ENCODE measurements around the gene MED29. TPM values are rescaled to one million over a fixed set of nuclear protein-coding genes. Genes with fewer than 3 reads are reported as not detected.

The MED29 gene
- total and polyA plus RNA-seq, 5 donors from 2014 or later: 53.6 to 65.6 (median 59.5) TPM

GRCh38 chr19:39397360-39398296 is 6.5 kb downstream of the MED29 start:
- Mint-ChIP-seq H3K4me3 (peak overlapping the region; percentile 75 to 94 (median 78)), H3K27ac (peak overlapping the region; percentile 95 to 98 (median 98)), H3K4me1 (peaks cover 8 to 69% (median 40%) of the 10 kb centered on the region in 4 donors), H3K9me3 (no peaks in the 10 kb centered on the region), H3K36me3 (peaks cover 23% of the 10 kb centered on the region), H3K27me3 (peaks cover 8% of the 10 kb centered on the region)
- Histone ChIP-seq H3K4me1 (ENCODE audit: control insufficient read depth, insufficient read depth, low read length, poor library complexity, severe bottlenecking) (peaks cover 48% of the 10 kb centered on the region), H3K27me3 (ENCODE audit: control insufficient read depth, insufficient read depth, low read length) (no peaks in the 10 kb centered on the region), H3K27ac (ENCODE audit: insufficient read depth, low read length, poor library complexity, severe bottlenecking) (peak overlapping the region; percentile 83), H3K9me3 (ENCODE audit: control insufficient read depth in 2 of 2, low read length in 2 of 2) (no peaks in the 10 kb centered on the region), H3K36me3 (ENCODE audit: control insufficient read depth, insufficient read depth, low read length) (peaks cover 22% of the 10 kb centered on the region), H3K4me3 (ENCODE audit: low read depth, low read length) (peak overlapping the region; percentile 61)
- ATAC-seq (ENCODE audit: low read depth in 2 of 2) (peak; percentile 56 to 57), DNase-seq (peak; percentile 84 to 94 (median 92))

- no peaks in the 10 kb centered on the region for H3K9me3 Mint-ChIP-seq
- H3K27me3 ChIP-seq (ENCODE audit: control insufficient read depth, insufficient read depth, low read length): no peaks in the 10 kb centered on the region
- H3K4me1 ChIP-seq (ENCODE audit: control insufficient read depth, insufficient read depth, low read length, poor library complexity, severe bottlenecking): peaks cover 56% of the 10 kb centered on the region
- peak in 1 of 3 donors; percentile 75 for DNase-seq
- H3K27me3 Mint-ChIP-seq: peaks cover 8% of the 10 kb centered on the region
- H3K27ac Mint-ChIP-seq: peak overlapping the region; percentile 95 to 98 (median 98)
- H3K4me3 ChIP-seq (ENCODE audit: low read depth, low read length): no peak overlapping the region
- H3K4me3 Mint-ChIP-seq: peak overlapping the region in 3 of 4 donors; percentile 76 to 94 (median 79)
- H3K4me1 Mint-ChIP-seq: peaks cover 8 to 70% (median 39%) of the 10 kb centered on the region in 4 donors
- H3K36me3 Mint-ChIP-seq: peaks cover 21% of the 10 kb centered on the region
- H3K36me3 ChIP-seq (ENCODE audit: control insufficient read depth, insufficient read depth, low read length): peaks cover 21% of the 10 kb centered on the region
- H3K27ac ChIP-seq (ENCODE audit: insufficient read depth, low read length, poor library complexity, severe bottlenecking): peak overlapping the region; percentile 83
- ATAC-seq (ENCODE audit: low read depth in 2 of 2): no peak
- no peaks in the 10 kb centered on the region for H3K9me3 ChIP-seq (ENCODE audit: control insufficient read depth in 2 of 2, low read length in 2 of 2)
Measured at GRCh38 chr19:39398297-39398864, 7.2 kb downstream of the MED29 start.

- H3K27me3 Mint-ChIP-seq: peaks cover 8% of the 10 kb centered on the region
- H3K4me3 Mint-ChIP-seq: peak overlapping the region in 2 of 4 donors; percentile 26 to 83
- Histone ChIP-seq H3K36me3 (ENCODE audit: control insufficient read depth, insufficient read depth, low read length) (peaks cover 11% of the 10 kb centered on the region), H3K4me1 (ENCODE audit: control insufficient read depth, insufficient read depth, low read length, poor library complexity, severe bottlenecking) (peaks cover 67% of the 10 kb centered on the region), H3K27me3 (ENCODE audit: control insufficient read depth, insufficient read depth, low read length) (no peaks in the 10 kb centered on the region), H3K27ac (ENCODE audit: insufficient read depth, low read length, poor library complexity, severe bottlenecking) (peak overlapping the region; percentile 18), H3K9me3 (ENCODE audit: control insufficient read depth in 2 of 2, low read length in 2 of 2) (no peaks in the 10 kb centered on the region), H3K4me3 (ENCODE audit: low read depth, low read length) (no peak overlapping the region)
- no peaks in the 10 kb centered on the region for H3K9me3 Mint-ChIP-seq
- peak overlapping the region; percentile 45 to 99 (median 93) for H3K27ac Mint-ChIP-seq
- no peak for DNase-seq
- H3K36me3 Mint-ChIP-seq: peaks cover 14% of the 10 kb centered on the region
- no peak for ATAC-seq (ENCODE audit: low read depth in 2 of 2)
- peaks cover 8 to 73% (median 39%) of the 10 kb centered on the region in 4 donors for H3K4me1 Mint-ChIP-seq
Measured at GRCh38 chr19:39399668-39400050, 8.5 kb downstream of the MED29 start.

GRCh38 chr19:39400061-39400460 is 8.9 kb downstream of the MED29 start:
- Histone ChIP-seq H3K27ac (ENCODE audit: insufficient read depth, low read length, poor library complexity, severe bottlenecking) (peak overlapping the region; percentile 100), H3K4me3 (ENCODE audit: low read depth, low read length) (no peak overlapping the region), H3K9me3 (ENCODE audit: control insufficient read depth in 2 of 2, low read length in 2 of 2) (no peaks in the 10 kb centered on the region), H3K27me3 (ENCODE audit: control insufficient read depth, insufficient read depth, low read length) (no peaks in the 10 kb centered on the region), H3K36me3 (ENCODE audit: control insufficient read depth, insufficient read depth, low read length) (peaks cover 7% of the 10 kb centered on the region), H3K4me1 (ENCODE audit: control insufficient read depth, insufficient read depth, low read length, poor library complexity, severe bottlenecking) (peaks cover 71% of the 10 kb centered on the region)
- H3K27me3 Mint-ChIP-seq: peaks cover 8% of the 10 kb centered on the region
- peaks cover 8 to 76% (median 41%) of the 10 kb centered on the region in 4 donors for H3K4me1 Mint-ChIP-seq
- no peak for ATAC-seq (ENCODE audit: low read depth in 2 of 2)
- no peak for DNase-seq
- peak overlapping the region in 1 of 4 donors; percentile 83 for H3K4me3 Mint-ChIP-seq
- peaks cover 12% of the 10 kb centered on the region for H3K36me3 Mint-ChIP-seq
- H3K27ac Mint-ChIP-seq: peak overlapping the region; percentile 45 to 99 (median 93)
- no peaks in the 10 kb centered on the region for H3K9me3 Mint-ChIP-seq

- Histone ChIP-seq H3K27ac (ENCODE audit: insufficient read depth, low read length, poor library complexity, severe bottlenecking) (peak overlapping the region; percentile 100), H3K4me3 (ENCODE audit: low read depth, low read length) (peak overlapping the region; percentile 49), H3K27me3 (ENCODE audit: control insufficient read depth, insufficient read depth, low read length) (no peaks in the 10 kb centered on the region), H3K4me1 (ENCODE audit: control insufficient read depth, insufficient read depth, low read length, poor library complexity, severe bottlenecking) (peaks cover 82% of the 10 kb centered on the region), H3K9me3 (ENCODE audit: control insufficient read depth in 2 of 2, low read length in 2 of 2) (no peaks in the 10 kb centered on the region), H3K36me3 (ENCODE audit: control insufficient read depth, insufficient read depth, low read length) (peaks cover 3% of the 10 kb centered on the region)
- no peak for DNase-seq
- H3K9me3 Mint-ChIP-seq: no peaks in the 10 kb centered on the region
- H3K27me3 Mint-ChIP-seq: peaks cover 8% of the 10 kb centered on the region
- peak overlapping the region; percentile 95 to 99 (median 96) for H3K4me3 Mint-ChIP-seq
- H3K36me3 Mint-ChIP-seq: peaks cover 10% of the 10 kb centered on the region
- peak overlapping the region; percentile 93 to 100 (median 99) for H3K27ac Mint-ChIP-seq
- H3K4me1 Mint-ChIP-seq: peaks cover 8 to 79% (median 44%) of the 10 kb centered on the region in 4 donors
- ATAC-seq (ENCODE audit: low read depth in 2 of 2): peak; percentile 0 to 1
Measured at GRCh38 chr19:39401070-39401548, 9.9 kb downstream of the MED29 start.

- peaks cover 9% of the 10 kb centered on the region for H3K27me3 Mint-ChIP-seq
- Histone ChIP-seq H3K27ac (ENCODE audit: insufficient read depth, low read length, poor library complexity, severe bottlenecking) (peak overlapping the region; percentile 100), H3K36me3 (ENCODE audit: control insufficient read depth, insufficient read depth, low read length) (peaks cover 3% of the 10 kb centered on the region), H3K4me1 (ENCODE audit: control insufficient read depth, insufficient read depth, low read length, poor library complexity, severe bottlenecking) (peaks cover 83% of the 10 kb centered on the region), H3K4me3 (ENCODE audit: low read depth, low read length) (peak overlapping the region; percentile 51), H3K9me3 (ENCODE audit: control insufficient read depth in 2 of 2, low read length in 2 of 2) (no peaks in the 10 kb centered on the region), H3K27me3 (ENCODE audit: control insufficient read depth, insufficient read depth, low read length) (no peaks in the 10 kb centered on the region)
- H3K27ac Mint-ChIP-seq: peak overlapping the region; percentile 93 to 100 (median 99)
- peaks cover 8 to 81% (median 47%) of the 10 kb centered on the region in 4 donors for H3K4me1 Mint-ChIP-seq
- DNase-seq: peak; percentile 84 to 87 (median 85)
- H3K9me3 Mint-ChIP-seq: no peaks in the 10 kb centered on the region
- peaks cover 10% of the 10 kb centered on the region for H3K36me3 Mint-ChIP-seq
- ATAC-seq (ENCODE audit: low read depth in 2 of 2): peak; percentile 57 to 64
- H3K4me3 Mint-ChIP-seq: peak overlapping the region; percentile 95 to 99 (median 96)
Measured at GRCh38 chr19:39401549-39402345, 10.6 kb downstream of the MED29 start.
